Measurements from ENCODE around the gene GPRC5A.

DNA sequence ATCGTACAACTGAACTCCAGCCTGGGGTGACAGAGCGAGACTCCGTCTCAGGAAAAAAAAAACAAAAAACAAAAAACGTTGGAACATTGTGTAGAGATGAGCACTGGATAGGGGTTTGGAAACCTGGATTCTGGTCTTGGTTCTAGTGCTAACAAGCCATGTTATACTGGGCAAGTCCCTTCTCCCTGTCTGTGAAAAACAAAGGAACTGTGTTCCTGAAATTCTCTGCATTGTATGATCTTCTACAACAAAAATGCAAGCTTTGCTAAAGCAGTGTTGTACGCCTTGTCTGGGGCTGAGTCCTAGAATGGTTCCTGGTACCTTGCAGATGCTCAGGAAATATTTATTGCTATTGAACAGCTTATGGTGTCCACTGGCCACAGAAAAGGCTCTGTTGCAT, 47.2 kb downstream of the GPRC5A start:
- TF ChIP-seq, protein P1, sequence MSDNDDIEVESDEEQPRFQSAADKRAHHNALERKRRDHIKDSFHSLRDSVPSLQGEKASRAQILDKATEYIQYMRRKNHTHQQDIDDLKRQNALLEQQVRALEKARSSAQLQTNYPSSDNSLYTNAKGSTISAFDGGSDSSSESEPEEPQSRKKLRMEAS (IDR thresholded peaks at IDR 0.05; ENCODE audit: insufficient read depth, insufficient read length): no peak
- TF ChIP-seq, protein P2, sequence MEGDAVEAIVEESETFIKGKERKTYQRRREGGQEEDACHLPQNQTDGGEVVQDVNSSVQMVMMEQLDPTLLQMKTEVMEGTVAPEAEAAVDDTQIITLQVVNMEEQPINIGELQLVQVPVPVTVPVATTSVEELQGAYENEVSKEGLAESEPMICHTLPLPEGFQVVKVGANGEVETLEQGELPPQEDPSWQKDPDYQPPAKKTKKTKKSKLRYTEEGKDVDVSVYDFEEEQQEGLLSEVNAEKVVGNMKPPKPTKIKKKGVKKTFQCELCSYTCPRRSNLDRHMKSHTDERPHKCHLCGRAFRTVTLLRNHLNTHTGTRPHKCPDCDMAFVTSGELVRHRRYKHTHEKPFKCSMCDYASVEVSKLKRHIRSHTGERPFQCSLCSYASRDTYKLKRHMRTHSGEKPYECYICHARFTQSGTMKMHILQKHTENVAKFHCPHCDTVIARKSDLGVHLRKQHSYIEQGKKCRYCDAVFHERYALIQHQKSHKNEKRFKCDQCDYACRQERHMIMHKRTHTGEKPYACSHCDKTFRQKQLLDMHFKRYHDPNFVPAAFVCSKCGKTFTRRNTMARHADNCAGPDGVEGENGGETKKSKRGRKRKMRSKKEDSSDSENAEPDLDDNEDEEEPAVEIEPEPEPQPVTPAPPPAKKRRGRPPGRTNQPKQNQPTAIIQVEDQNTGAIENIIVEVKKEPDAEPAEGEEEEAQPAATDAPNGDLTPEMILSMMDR (IDR thresholded peaks at IDR 0.05; ENCODE audit: extremely low read depth in 1 of 2, insufficient read depth in 1 of 2, low read depth in 1 of 2, low read length in 2 of 2): no peak
